ENCODE measurements around the gene FLII.

Gene FLII

GRCh38 chr17:18246109-18246725 lies 12.3 kb downstream of the FLII start:
- no peaks in the 10 kb centered on the region for H3K4me1 ChIP-seq (ENCODE audit: low read depth, poor library complexity, severe bottlenecking)
- H3K79me2 ChIP-seq (ENCODE audit: insufficient read depth, low read depth) = no peaks in the 10 kb centered on the region
- H4K20me1 ChIP-seq (ENCODE audit: insufficient read depth) = no peaks in the 10 kb centered on the region
- H3K27ac ChIP-seq = no peak overlapping the region
- no peak overlapping the region for H2AFZ ChIP-seq (ENCODE audit: low read depth)
- H3K36me3 ChIP-seq (ENCODE audit: insufficient read depth) = no peaks in the 10 kb centered on the region
- TF ChIP-seq, protein P1, sequence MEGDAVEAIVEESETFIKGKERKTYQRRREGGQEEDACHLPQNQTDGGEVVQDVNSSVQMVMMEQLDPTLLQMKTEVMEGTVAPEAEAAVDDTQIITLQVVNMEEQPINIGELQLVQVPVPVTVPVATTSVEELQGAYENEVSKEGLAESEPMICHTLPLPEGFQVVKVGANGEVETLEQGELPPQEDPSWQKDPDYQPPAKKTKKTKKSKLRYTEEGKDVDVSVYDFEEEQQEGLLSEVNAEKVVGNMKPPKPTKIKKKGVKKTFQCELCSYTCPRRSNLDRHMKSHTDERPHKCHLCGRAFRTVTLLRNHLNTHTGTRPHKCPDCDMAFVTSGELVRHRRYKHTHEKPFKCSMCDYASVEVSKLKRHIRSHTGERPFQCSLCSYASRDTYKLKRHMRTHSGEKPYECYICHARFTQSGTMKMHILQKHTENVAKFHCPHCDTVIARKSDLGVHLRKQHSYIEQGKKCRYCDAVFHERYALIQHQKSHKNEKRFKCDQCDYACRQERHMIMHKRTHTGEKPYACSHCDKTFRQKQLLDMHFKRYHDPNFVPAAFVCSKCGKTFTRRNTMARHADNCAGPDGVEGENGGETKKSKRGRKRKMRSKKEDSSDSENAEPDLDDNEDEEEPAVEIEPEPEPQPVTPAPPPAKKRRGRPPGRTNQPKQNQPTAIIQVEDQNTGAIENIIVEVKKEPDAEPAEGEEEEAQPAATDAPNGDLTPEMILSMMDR (conservative IDR thresholded peaks at IDR 0.05; ENCODE audit: low read depth, low read length) = no peak
- no peak overlapping the region for H3K4me3 ChIP-seq (IDR thresholded peaks at IDR 0.05; ENCODE audit: insufficient read depth, low read depth, low read length)
- H3K9ac ChIP-seq = no peak overlapping the region
- H3K27me3 ChIP-seq (ENCODE audit: insufficient read depth, low read depth) = no peaks in the 10 kb centered on the region
- H3K4me2 ChIP-seq = no peak overlapping the region

- H3K4me1 ChIP-seq (ENCODE audit: low read depth, poor library complexity, severe bottlenecking) = no peaks in the 10 kb centered on the region
- TF ChIP-seq, protein P1 (conservative IDR thresholded peaks at IDR 0.05; ENCODE audit: low read depth, low read length) = no peak
- H3K27ac ChIP-seq = no peak overlapping the region
- no peaks in the 10 kb centered on the region for H3K79me2 ChIP-seq (ENCODE audit: insufficient read depth, low read depth)
- no peaks in the 10 kb centered on the region for H3K27me3 ChIP-seq (ENCODE audit: insufficient read depth, low read depth)
- H3K4me2 ChIP-seq = no peak overlapping the region
- no peaks in the 10 kb centered on the region for H3K36me3 ChIP-seq (ENCODE audit: insufficient read depth)
- no peak overlapping the region for H3K4me3 ChIP-seq (IDR thresholded peaks at IDR 0.05; ENCODE audit: insufficient read depth, low read depth, low read length)
- no peak overlapping the region for H3K9ac ChIP-seq
- H4K20me1 ChIP-seq (ENCODE audit: insufficient read depth) = no peaks in the 10 kb centered on the region
- no peak overlapping the region for H2AFZ ChIP-seq (ENCODE audit: low read depth)
These were observed 13.3 kb downstream of the FLII start for GRCh38 chr17:18245038-18245776.

GRCh38 chr17:18241229-18241871 lies 17.2 kb downstream of the FLII start:
- Histone ChIP-seq H3K79me2 (ENCODE audit: insufficient read depth, low read depth) (no peaks in the 10 kb centered on the region), H3K27me3 (ENCODE audit: insufficient read depth, low read depth) (no peaks in the 10 kb centered on the region), H2AFZ (ENCODE audit: low read depth) (no peak overlapping the region), H3K4me1 (ENCODE audit: low read depth, poor library complexity, severe bottlenecking) (no peaks in the 10 kb centered on the region), H3K27ac (no peak overlapping the region), H3K4me3 (IDR thresholded peaks at IDR 0.05; ENCODE audit: insufficient read depth, low read depth, low read length) (no peak overlapping the region), H4K20me1 (ENCODE audit: insufficient read depth) (no peaks in the 10 kb centered on the region), H3K9ac (no peak overlapping the region), H3K4me2 (no peak overlapping the region), H3K36me3 (ENCODE audit: insufficient read depth) (no peaks in the 10 kb centered on the region)
- TF ChIP-seq, protein P1 (conservative IDR thresholded peaks at IDR 0.05; ENCODE audit: low read depth, low read length) = no peak

DNA sequence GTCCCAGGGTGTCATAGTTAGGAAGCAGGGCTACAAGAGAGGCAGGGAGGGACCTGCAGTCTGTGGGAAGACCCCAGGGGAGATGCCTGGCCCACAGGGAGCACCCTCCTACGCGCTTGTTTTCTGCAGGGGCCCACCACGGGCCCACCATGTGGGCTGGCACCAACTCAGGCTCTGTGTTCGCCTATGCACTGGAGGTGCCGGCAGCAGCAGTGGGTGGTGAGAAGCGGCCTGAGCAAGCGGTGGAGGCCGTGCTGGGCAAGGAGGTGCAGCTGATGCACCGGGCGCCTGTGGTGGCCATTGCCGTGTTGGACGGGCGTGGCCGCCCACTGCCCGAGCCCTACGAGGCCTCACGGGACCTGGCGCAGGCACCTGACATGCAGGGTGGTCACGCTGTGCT lies 18.1 kb downstream of the FLII start:
- no peak overlapping the region for H3K9ac ChIP-seq
- H3K27me3 ChIP-seq (ENCODE audit: insufficient read depth, low read depth) = no peaks in the 10 kb centered on the region
- no peak overlapping the region for H2AFZ ChIP-seq (ENCODE audit: low read depth)
- no peaks in the 10 kb centered on the region for H3K79me2 ChIP-seq (ENCODE audit: insufficient read depth, low read depth)
- H3K4me3 ChIP-seq (IDR thresholded peaks at IDR 0.05; ENCODE audit: insufficient read depth, low read depth, low read length) = no peak overlapping the region
- no peak overlapping the region for H3K27ac ChIP-seq
- no peaks in the 10 kb centered on the region for H3K4me1 ChIP-seq (ENCODE audit: low read depth, poor library complexity, severe bottlenecking)
- H4K20me1 ChIP-seq (ENCODE audit: insufficient read depth) = no peaks in the 10 kb centered on the region
- TF ChIP-seq, protein P1 (conservative IDR thresholded peaks at IDR 0.05; ENCODE audit: low read depth, low read length) = no peak
- H3K4me2 ChIP-seq = no peak overlapping the region
- no peaks in the 10 kb centered on the region for H3K36me3 ChIP-seq (ENCODE audit: insufficient read depth)

Measured in KMS-11 (cell line).